Stimulated activated CD4-positive, alpha-beta T cell treated with anti-CD3 and anti-CD28 coated beads, Interleukin-1b, Interleukin-23, amount 100 ng/mL, for 24 hours (primary cell): ENCODE data around the gene PUM1.
"Not testable (repeated sequence)": the region's sequence is repeated elsewhere in the genome, so short reads cannot be mapped to it uniquely, and the experiment has no call there.

Experiments used
- DNase-seq, 4 experiments: peaks; one replicate each; pipeline ENCODE4 v3.0.0-alpha.2; 2020; ENCODE audit warnings: low read depth in 4 of 4, low spot score in 1 of 4

The PUM1 gene

GRCh38 chr1:30966690-30967369 is 98.7 kb downstream of the PUM1 start:
- no peak for DNase-seq

GRCh38 chr1:30965924-30966599 is 99.5 kb downstream of the PUM1 start:
- no peak for DNase-seq

GRCh38 chr1:30964706-30965105 is 100.8 kb downstream of the PUM1 start:
- DNase-seq, result no peak

GRCh38 chr1:30962609-30963508 is 102.7 kb downstream of the PUM1 start:
- DNase-seq, result no peak

- no peak for DNase-seq
Measured at GRCh38 chr1:30957560-30958222, 107.8 kb downstream of the PUM1 start.

- DNase-seq, result no peak
Measured at GRCh38 chr1:30955448-30956015, 110.0 kb downstream of the PUM1 start.

GRCh38 chr1:30953685-30954084 is 111.8 kb downstream of the PUM1 start:
- DNase-seq, result no peak

GRCh38 chr1:30952098-30952497 is 113.4 kb downstream of the PUM1 start:
- DNase-seq, result no peak

GRCh38 chr1:30950700-30951099 is 114.8 kb downstream of the PUM1 start:
- DNase-seq, result no peak

- DNase-seq, result no peak
Measured at GRCh38 chr1:30950053-30950452, 115.5 kb downstream of the PUM1 start.

GRCh38 chr1:30949487-30949838 is 116.1 kb downstream of the PUM1 start:
- not testable (repeated sequence) for DNase-seq

- not testable (repeated sequence) for DNase-seq
Measured at GRCh38 chr1:30948813-30949486, 116.6 kb downstream of the PUM1 start.

- DNase-seq, result no peak
Measured at GRCh38 chr1:30948278-30948677, 117.2 kb downstream of the PUM1 start.

- no peak for DNase-seq
Measured at GRCh38 chr1:30947212-30947611, 118.3 kb downstream of the PUM1 start.

- no peak for DNase-seq
Measured at GRCh38 chr1:30942326-30942963, 123.1 kb downstream of the PUM1 start.

- no peak for DNase-seq
Measured at GRCh38 chr1:30940541-30940940, 125.0 kb downstream of the PUM1 start.

- DNase-seq, result no peak
Measured at GRCh38 chr1:30936541-30937171, 128.9 kb downstream of the PUM1 start.

GRCh38 chr1:30935758-30936157 is 129.8 kb downstream of the PUM1 start:
- not testable (repeated sequence) for DNase-seq

- DNase-seq, result no peak
Measured at GRCh38 chr1:30934613-30935012, 130.9 kb downstream of the PUM1 start.

GRCh38 chr1:30933874-30934252 is 131.7 kb downstream of the PUM1 start:
- no peak for DNase-seq
